ENCODE results near the gene C1QL4.
"Not testable (repeated sequence)": the region's sequence is repeated elsewhere in the genome, so short reads cannot be mapped to it uniquely, and the experiment has no call there.

The C1QL4 gene

DNA sequence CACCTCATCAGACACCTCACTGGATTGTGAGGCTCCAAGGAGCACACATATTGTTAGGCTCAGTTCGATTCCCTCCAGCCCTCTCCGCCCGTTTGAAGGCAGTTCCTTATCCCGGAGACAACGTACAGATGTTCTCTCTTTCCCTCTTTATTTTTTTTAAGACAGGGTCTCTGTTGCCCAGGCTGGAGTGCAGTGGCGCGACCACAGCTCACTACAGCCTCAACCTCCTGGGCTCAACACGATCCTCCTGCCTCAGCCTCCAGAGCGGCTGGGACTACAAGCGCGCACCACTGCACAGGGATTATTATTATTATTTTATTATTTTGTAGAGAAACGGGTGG lies 14.7 kb downstream of the C1QL4 start:
- DNase-seq (ENCODE audit: low read depth in 2 of 2), result no peak
- peak overlapping the region; percentile 73 to 79 for H3K4me3 ChIP-seq (replicated peaks in 1 of 2; ENCODE audit: low read depth in 2 of 2, low read length in 2 of 2)

DNA sequence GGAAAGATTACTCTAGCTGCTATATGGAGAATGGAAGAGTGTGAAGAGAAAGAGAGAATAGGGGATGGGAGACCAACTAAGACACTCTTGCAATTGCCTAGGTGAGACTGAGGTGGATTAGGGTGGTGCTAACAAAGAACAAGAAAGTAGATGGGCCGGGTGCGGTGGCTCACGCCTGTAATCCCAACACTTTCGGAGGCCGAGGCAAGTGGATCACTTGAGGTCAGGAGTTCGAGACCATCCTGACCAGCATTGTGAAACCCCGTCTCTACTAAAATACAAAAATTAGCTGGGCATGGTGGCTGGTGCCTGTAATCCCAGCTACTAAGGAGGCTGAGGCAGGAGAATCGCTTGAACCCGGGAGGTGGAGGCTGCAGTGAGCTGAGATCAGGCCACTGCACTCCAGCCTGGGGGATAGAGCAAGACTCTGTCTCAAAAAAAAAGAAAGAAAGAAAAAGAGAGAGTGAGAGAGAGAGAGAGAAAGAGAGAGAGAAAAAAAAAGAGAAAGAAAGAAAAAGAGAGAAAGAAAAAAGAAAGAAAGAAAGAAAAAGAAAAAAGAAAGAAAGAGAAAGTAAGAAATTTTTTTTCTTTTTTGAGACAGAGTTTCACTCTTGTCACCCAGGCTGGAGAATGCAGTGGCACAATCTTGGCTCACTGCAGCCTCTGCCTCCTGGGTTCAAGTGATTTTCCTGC lies 16.4 kb downstream of the C1QL4 start:
- H3K4me3 ChIP-seq (replicated peaks in 1 of 2; ENCODE audit: low read depth in 2 of 2, low read length in 2 of 2); DNase-seq (ENCODE audit: low read depth in 2 of 2): not testable (repeated sequence)

More for the DNA sequence above, 14.7 kb downstream of the C1QL4 start:
- TF ChIP-seq, protein P1, sequence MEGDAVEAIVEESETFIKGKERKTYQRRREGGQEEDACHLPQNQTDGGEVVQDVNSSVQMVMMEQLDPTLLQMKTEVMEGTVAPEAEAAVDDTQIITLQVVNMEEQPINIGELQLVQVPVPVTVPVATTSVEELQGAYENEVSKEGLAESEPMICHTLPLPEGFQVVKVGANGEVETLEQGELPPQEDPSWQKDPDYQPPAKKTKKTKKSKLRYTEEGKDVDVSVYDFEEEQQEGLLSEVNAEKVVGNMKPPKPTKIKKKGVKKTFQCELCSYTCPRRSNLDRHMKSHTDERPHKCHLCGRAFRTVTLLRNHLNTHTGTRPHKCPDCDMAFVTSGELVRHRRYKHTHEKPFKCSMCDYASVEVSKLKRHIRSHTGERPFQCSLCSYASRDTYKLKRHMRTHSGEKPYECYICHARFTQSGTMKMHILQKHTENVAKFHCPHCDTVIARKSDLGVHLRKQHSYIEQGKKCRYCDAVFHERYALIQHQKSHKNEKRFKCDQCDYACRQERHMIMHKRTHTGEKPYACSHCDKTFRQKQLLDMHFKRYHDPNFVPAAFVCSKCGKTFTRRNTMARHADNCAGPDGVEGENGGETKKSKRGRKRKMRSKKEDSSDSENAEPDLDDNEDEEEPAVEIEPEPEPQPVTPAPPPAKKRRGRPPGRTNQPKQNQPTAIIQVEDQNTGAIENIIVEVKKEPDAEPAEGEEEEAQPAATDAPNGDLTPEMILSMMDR (IDR thresholded peaks at IDR 0.05; ENCODE audit: low read depth, low read length), result no peak

DNA sequence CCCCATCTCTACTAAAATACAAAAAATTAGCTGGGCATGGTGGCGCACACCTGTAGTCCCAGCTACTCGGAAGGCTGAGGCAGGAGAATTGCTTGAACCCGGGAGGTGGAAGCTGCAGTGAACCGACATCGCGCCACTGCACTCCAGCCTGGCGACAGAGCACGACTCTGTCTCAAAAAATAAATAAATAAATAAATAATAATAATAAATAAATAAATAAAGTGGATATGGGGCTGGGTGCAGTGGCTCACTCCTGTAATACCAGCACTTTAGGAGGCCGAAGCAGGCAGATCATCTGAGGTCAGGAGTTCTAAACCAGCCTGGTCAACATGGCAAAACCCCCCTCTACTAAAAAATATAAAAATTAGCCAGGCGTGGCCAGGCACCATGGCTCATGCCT lies 19.9 kb downstream of the C1QL4 start:
- not testable (repeated sequence) for DNase-seq (ENCODE audit: low read depth in 2 of 2); H3K4me3 ChIP-seq (replicated peaks in 1 of 2; ENCODE audit: low read depth in 2 of 2, low read length in 2 of 2)

DNA sequence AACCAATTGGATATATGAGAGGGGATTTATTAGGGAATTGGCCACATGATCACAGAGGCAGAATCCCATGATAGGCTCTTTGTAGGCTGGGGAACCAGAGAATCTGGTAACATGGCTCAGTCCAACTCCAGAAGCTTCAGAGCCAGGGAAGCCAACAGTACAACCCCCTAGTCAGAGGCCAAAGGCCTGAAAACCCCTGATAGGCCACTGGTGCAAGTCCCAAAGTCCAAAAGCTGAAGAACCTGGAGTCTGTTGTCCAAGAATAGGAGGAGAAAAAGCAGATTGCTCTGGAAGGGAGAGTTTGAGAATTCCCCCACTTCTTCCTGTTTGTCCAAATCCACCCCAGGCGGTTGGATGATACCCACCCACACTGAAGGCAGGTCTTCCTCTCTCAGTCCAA lies 22.2 kb downstream of the C1QL4 start:
- no peak for DNase-seq (ENCODE audit: low read depth in 2 of 2)
- H3K4me3 ChIP-seq (replicated peaks in 1 of 2; ENCODE audit: low read depth in 2 of 2, low read length in 2 of 2), result no peak overlapping the region
- TF ChIP-seq, protein P1 (IDR thresholded peaks at IDR 0.05; ENCODE audit: low read depth, low read length), result no peak

DNA sequence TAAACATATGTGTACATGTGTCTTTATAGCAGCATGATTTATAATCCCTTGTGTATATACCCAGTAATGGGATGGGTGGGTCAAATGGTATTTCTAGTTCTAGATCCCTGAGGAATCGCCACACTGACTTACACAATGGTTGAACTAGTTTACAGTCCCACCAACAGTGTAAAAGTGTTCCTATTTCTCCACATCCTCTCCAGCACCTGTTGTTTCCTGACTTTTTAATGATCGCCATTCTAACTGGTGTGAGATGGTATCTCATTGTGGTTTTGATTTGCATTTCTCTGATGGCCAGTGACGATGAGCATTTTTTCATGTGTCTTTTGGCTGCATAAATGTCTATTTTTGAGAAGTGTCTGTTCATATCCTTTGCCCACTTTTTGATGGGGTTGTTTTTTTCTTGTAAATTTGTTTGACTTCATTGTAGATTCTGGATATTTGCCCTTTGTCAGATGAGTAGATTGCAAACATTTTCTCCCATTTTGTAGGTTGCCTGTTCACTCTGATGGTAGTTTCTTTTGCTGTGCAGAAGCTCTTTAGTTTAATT lies 26.5 kb downstream of the C1QL4 start:
- not testable (repeated sequence) for DNase-seq (ENCODE audit: low read depth in 2 of 2)

DNA sequence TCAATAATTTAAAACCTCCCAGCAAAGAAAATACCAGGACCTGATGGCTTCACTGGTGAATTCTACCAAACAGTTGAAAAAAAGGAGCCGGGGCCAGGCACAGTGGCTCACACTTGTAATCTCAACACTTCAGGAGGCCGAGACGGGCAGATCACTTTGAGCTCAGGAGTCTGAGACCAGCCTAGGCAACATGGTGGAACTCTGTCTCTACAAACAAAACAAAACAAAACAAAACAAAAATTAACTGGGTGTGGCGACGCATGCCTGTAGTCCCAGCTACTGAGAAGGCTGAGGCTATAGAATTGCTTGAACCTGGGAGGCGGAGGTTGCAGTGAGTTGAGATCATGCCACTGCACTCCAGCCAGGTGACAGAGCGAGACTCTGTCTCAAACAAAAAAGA lies 27.6 kb downstream of the C1QL4 start:
- TF ChIP-seq, protein P1 (IDR thresholded peaks at IDR 0.05; ENCODE audit: low read depth, low read length), result no peak
- no peak for DNase-seq (ENCODE audit: low read depth in 2 of 2)
- H3K4me3 ChIP-seq (replicated peaks in 1 of 2; ENCODE audit: low read depth in 2 of 2, low read length in 2 of 2), result no peak overlapping the region

More for the DNA sequence above, 26.5 kb downstream of the C1QL4 start:
- H3K4me3 ChIP-seq (replicated peaks in 1 of 2; ENCODE audit: low read depth in 2 of 2, low read length in 2 of 2), result not testable (repeated sequence)

DNA sequence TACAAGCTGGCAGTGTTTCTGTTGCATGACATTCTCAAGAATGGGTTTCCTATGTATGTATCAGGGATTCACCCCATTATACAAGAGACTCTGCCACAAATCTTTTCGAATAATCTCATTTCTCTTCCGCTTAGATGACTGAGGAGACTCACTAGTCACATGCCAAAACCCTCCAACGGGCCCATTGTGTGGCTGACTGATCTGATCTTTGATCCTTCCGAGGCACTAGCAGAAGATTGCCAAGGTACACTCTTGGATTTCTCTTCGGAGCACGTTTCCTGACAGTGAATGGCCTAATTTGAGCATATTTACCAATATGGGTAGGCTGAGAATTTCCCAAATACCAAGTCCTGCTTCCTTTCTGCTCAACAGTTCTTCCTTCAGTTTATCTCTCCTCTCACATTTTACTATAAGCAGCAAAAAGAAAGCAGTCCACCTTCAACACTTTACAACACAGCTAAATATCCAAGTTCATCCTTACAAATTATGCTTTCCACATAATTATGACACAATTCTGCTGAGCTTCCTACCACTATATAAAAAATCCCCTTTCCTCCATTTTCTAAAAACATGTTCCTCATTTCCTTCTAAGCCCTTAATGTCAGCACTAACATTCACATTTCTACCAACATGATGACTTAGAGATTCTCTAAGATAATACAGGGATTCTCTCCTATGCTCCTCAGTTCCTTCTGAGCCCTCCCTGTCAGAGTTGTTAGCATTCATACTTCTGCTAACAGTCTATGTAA lies 31.1 kb downstream of the C1QL4 start:
- DNase-seq (ENCODE audit: low read depth in 2 of 2), result no peak
- TF ChIP-seq, protein P1 (IDR thresholded peaks at IDR 0.05; ENCODE audit: low read depth, low read length), result no peak
- H3K4me3 ChIP-seq (replicated peaks in 1 of 2; ENCODE audit: low read depth in 2 of 2, low read length in 2 of 2), result no peak overlapping the region

DNA sequence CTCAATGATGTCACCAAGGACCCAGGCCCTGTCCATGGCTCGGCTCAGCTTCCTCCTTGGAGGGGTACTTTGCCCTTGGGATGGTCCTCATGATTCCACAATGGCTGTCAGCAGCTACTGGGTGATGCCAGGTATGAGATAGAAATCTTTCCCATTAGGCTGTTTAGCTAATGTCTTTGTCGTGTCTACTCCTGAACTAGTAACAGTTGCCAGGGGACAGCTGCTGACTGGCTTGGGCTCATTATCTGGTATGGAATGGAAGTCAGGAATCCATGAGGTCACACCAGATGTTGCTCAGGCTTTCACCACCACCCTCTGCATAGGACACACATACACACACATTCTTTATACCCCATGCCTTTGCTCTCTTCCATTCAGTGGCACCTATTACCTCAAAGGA lies 32.8 kb downstream of the C1QL4 start:
- peak; percentile 35 to 38 for DNase-seq (ENCODE audit: low read depth in 2 of 2)
- TF ChIP-seq, protein P1 (IDR thresholded peaks at IDR 0.05; ENCODE audit: low read depth, low read length), result no peak

More for the DNA sequence above, 32.8 kb downstream of the C1QL4 start:
- no peak overlapping the region for H3K4me3 ChIP-seq (replicated peaks in 1 of 2; ENCODE audit: low read depth in 2 of 2, low read length in 2 of 2)

Measured in cardiac fibroblast (primary cell).